ENCODE data around the gene CELSR1.

Gene CELSR1

DNA sequence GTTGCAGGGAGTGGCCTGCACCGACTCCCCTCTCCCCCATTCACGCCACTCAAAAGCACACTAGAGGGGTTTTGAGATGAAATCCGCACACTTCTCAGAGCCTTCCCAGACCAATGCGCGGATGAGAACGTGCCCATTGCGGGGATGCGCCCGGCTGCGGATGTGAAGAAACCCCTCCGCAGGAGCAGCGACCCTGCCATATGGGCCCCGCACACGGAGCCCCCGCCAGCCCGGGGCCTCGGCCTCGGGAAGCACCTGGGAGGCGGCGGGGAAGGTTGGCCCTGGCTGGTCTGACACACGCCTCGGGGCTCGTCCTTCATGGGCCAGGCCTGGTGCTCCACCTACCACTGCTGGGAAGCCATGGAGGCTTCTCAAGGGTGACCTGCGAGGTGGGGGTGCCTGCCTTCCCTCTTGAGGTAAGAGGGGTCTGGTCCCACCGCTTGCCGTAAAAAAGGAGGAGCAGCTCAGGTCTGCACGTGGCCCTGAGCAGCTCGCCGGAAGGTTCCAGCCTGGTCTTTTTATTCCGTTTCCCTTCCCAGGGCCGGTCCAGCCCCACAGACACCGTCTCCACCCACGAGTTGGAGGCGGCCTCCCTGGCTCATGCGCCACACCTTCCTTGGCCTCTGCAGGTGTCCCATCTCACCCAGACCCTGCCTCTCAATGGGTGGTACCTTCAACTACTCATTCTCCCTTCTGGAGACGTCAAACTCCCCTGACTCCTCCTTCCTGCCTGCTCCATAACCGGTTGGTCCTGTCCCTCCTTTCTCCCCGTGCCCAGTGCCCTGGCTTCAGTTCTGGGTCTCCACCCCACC is 162.6 kb downstream of the CELSR1 start:
- no peak for DNase-seq (ENCODE audit: low read depth)

DNA sequence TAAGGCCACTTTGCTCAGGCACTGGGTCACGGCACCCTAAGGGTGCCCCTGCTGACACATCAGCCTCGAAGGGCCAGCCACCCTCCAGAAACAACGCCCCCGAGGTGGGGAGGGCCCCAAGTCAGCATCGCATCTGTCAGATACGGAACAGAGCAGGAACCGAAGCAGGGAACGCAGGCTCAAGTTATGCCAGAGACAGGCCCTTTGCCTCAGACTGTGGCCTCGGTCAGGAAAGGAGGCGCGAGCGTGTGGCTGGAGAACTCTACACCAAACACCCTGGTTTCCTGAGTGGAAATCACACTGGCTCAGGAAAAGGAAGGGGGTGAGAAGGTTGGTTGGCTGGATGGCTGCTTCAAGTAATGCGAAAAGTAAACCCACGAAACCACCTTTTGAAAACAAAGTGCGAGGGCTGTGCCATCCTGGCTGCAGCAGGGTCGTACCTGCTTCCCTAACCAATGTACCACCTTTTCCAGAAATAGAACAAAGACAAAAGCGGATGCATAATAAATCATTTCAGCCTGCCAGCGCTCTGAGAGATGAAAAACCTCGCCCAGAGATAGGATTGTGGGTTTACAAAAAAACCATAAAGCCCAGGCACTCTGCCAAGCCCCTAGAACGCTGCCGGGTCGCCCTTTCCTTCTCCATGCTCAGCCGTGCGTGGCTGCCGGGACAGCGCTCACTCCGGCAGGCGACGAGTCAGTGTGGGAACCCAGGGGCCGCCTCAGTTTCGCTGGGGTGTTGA is 163.3 kb downstream of the CELSR1 start:
- DNase-seq (ENCODE audit: low read depth), result no peak

DNA sequence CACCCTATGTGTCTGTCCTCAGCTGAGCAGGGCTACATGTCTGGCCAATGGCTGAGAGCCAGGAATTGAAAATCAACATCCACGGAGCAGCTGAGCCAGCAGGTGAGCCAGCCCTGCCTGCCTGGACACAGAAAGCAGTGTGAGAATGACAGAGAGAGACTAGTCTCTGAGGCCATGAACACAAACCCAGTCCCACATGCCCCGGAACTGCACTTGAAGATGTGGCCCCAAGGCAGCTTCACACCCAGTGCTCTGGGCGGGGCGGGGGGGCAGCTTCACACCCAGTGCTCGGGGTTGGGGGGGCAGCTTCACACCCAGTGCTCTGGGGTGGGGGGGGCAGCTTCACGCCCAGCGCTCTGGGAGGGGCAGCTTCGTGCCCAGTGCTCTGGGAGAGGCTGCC is 164.3 kb downstream of the CELSR1 start:
- no peak for DNase-seq (ENCODE audit: low read depth)

DNA sequence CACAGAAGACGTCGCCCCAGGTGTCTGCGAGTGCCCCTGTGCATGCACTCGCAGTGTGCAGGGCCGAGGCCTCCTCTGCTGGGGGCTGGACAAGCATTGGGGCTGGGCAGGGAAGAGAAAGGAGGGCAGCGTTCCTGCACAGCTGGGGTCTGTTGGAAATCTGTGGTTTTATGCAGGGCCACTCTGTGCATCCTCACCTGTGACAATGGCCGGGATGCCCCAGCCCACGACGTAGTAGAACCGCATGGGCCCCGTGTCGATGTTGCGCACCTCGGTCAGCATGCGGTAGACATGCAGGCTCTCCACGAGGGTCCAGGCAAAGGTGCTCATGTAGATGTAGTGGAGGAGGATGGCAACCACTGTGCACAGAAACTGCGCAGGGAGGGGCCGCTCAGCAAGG is 164.7 kb downstream of the CELSR1 start:
- DNase-seq (ENCODE audit: low read depth), result no peak

DNA sequence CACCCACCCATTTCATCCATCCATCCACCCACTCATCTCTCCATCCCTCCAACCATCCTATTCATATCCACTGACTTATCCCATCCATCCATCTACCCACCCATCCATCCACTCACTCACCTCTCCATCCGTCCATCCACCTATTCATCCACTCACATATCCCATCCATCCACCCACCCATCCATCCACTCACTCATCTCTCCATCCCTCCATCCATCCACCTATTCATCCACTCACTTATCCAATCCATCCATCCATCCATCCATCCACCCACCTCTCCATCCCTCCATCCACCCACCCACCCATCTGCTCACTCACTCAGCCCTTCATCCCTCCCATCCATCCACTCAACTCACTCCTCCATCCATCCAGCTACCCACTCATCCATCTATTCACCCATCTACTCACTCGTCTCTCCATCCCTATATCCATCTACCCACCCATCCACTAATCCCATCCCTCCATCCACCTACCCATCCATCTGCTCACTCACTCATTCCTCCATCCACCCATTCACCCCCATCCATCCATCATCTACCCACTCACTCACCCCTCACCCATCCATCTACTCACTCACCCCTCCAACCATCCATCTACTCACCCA is 165.7 kb downstream of the CELSR1 start:
- DNase-seq (ENCODE audit: low read depth), result no peak

DNA sequence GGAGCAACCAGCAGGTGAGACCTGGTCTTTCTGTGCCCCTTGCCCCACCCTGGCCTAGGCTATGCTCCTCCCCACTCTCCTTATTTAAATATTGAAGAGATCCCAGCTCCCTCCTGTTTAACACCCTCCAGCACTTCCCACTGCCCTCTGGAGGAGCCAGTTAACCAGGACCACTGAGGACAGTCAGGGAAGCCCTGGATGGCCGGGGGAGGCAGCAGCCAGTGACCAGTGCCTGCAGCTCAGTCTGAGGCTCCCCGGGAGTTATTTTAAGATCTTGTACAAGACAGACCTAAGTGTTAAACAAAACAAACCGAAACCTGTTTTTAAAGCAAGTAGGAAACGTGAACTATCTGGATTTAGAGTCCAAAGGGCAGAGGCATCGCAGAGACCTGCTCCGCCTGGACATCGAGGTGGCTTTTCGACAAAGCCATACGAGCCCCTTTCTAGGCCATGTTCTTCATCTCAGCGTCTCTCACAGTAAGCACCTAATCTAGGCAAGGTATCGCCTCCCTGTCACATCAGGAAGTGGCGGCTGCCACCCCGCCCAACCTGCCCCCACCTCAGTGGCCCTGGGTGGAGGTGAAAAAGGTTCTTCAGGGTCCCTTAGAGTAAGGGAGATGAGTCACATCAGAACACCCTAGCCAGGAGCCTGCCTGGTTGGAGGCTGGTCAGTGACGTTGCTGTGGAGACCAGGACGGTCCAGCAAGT is 166.7 kb downstream of the CELSR1 start:
- no peak for DNase-seq (ENCODE audit: low read depth)

DNA sequence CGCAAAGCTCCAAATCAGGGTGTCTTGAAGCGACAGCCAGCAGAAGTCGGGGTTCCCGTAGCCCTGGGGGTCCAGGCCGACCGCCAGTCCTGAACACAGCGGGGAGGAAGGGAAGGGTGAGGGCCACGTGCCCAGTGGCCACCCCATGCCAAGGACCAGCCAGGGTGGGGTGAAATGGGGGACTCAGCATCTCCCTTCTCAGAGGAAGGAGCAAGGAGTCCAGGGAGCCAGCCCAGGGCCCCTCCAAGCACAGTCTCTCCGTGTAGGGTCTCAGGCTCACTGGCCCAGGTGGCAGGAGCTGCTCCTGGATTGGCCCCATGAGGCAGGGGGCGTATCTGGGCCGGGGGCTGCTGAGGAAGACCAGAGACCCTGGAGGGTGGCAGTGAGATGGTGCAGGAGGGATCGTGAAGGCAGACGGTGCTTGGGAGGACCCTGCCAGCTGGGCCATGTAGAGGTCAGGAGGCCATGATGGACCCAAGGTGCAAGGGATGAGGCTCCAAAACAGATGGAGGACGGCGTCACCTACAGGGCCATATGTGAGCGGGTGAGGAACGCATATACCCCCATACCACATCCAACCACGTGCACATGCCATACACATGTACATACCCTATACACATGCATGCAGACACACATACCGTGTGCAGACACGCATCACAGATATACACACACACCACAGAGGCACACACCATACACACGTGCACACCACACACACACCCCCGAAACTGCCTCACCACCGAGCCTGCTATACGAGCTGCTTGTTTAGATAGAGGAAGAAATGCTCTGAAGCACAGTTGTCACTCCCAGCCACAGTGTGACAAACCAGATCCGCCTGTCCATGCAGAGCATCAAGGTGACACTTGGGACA is 167.5 kb downstream of the CELSR1 start:
- no peak for DNase-seq (ENCODE audit: low read depth)

DNA sequence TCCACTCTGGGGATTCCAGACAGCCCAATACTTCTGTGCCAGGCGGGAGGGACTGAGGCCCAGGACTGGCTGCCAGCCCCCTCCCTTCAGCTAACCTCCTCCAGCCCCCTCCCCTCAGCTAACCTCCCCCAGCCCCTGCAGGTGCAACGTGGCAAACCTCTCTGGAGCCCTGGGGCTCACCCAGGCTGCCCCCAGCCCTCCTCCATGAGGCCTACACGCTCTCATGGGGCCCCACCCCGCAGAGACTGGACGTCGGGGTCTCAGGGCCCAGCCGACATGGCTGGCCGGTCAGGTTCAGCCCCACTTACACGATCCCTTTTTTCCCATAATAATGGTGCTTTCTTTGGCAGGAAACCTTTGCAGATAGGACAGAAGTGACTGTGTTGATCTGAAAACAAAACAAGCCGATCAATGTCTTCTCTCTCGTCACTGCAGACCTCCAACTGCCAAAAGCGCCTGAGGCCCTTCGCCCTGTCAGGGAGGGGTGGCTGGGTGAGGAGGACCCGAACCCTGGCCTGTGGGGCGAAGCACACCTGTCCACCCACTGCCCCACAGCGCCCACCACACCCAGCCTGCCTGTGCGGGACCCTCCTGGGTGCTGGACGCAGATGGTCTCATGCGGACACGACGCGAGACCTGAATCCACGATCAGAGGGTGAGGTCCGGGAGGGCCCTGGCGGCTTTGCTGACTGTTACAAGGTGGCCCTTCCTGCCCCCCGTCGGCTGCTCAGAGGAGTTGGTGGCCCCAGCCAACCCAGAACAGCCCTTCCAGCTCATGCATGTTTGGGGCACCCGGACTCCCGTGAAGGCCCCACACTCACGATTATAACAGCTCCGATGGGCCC is 168.3 kb downstream of the CELSR1 start:
- no peak for DNase-seq (ENCODE audit: low read depth)

DNA sequence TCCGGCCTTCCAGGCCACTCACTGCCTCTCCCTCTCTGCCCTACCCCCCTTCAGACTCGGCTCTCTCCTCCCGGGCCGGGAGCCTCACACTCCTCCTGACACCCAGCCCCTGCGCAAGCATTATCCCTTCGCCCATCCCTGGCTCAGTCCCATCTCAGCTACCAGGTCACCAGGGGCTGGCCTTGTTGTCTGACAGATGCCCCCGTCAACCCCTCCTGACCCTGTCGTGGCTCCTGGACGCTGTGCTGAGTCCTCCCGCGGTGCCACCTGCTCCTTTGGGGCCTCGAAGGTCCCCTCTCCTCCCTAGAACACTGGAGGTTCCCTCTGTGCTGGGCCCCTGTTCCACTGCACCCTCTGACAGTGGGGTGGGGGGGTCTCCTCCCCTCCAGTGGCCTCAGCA is 169.0 kb downstream of the CELSR1 start:
- DNase-seq (ENCODE audit: low read depth), result no peak

DNA sequence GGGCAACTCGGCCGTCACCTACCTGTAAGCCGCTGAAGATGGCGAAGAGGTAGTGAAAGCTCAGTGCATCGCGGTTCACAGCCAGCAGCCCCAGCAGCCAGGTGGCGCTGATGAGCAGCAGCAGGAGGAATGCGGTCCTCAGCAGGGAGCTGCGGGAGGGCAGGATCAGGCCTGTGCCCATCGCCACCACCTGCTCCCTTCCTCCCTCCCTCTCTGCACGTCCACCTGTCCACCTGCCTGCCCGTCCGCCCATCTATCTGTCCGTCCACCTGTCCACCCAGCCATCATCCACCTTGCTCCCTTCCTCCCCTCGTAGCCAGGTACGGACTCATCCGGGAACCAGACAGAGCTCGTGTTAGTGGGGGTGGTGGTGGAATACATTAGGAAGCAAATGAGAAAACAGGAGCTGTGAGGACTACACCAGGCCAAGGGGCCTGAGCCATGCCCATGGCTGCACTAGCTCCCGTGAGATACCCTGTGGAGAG is 169.7 kb downstream of the CELSR1 start:
- peak; percentile 20 for DNase-seq (ENCODE audit: low read depth)

DNA sequence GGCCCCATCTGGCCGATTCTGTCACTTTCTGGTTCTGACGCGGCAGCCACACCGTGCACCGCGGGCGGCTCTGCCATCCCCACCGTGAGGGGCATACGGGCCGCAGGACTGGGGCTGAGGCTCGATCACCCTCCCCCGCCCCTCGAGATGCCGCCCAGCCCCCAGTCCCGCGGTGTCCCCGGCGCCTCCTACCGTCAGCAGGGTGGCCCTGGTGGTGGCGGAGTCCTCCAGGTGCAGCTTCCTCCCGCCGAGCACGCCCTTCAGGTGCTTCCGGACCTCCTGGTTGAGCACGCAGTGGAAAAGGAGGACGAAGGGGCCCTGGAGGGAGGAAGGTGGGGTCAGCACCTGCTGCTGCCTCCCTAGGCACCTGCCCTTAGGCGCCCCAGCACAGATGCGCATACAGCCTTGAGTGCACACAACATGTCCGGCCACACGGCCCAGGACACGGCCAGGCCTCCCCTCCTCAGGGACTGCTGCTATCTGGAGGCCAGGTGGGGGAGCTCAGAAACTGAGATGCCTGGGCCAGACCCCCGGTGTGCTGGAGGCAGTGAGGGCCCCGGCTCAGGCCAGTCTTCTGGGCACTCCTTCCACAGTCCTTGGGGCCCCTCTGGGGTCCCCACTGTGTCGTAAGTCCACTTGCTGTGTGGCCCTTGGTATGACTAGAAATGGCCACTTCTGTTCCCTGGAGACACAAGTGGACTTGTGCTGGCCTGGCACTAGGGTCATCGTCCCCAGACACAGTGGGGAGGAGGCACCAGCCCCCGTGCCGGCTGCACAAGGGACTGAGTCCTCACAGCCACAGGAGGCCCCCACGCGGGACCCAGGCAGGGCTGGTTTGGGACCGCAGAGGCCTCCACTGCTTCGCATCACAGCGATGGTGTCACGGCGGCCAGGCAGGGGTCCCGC is 170.4 kb downstream of the CELSR1 start:
- DNase-seq (ENCODE audit: low read depth), result no peak

DNA sequence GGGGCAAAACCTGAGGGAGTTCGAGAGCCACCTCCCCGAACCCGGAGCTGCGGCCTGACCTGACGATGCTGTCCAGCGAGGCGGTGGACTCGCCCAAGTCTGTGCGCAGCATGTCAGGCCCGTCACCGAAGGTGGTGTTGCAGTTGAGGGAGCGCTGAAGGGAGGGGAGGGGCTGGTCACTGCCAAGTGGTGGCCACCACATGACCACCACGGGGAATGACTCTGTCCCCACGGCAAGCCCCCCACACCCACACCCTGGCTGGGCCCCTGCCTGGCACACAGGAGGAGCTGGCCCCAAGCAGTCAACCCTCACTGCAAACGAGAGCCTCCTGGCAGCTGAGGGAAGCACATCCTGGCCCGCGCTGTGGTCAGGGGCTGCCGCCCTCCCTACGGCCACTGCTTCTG is 171.1 kb downstream of the CELSR1 start:
- DNase-seq (ENCODE audit: low read depth), result no peak

DNA sequence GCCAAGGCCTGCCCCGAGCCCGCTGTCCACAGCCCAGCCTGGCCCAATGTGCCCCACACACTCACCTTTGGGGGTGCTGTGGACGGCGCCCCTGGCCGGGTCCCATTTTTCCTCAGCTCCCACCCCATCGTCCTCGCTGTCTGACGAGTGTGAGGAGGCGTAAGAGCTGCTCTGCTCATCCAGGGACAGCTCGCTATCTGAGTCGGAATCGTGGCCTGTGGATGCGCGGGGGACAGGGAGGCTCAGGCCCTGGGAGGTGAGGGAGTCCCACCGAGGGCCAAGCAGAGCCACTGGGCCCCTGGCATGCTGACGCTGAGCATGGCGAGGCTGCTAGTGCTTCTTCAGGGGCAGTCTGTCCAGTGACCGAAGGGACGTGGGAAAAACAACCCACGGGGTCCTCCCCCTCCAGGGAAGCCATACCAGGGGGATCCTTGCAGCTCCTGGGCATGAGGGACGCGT is 172.2 kb downstream of the CELSR1 start:
- no peak for DNase-seq (ENCODE audit: low read depth)

DNA sequence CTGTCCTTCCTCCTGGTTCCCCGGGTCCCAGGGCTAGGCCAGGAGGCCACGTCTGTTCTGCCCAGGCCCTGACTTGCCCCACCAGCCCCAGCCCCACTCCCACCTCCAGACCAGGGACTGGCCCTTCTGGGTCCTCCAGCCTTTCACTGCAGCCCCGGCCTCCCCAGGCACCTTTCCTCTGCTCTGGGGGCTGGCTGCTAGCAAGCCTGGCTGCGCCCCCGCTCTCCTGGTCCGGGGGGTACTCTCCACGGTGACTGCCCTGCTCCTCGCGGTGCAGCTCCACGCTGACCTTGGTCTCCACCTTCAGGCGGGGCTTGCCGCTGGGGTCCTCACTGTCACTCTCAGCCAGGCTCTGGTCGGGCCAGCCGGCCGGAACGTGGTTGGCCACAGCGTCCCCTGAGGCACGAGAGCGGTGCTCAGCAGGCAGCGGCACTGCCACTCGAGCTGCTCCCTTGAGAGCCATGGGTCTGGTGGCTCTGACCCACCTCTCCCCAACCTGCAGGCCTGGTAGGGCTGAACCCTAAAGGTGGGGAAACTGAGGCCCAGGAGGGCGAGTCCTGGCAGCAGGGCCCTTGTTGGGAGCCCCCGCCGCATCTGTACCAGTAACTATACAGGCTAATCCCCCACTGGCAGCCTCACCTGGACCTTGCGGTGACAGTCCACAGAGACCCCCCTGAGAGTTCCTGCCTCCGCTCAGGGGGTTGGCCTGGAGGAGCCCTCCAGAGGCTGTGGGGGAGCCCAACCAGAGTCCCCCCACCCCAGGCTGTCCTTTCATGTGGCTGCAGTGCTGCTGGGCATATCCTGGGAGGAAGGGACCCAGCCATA is 172.9 kb downstream of the CELSR1 start:
- DNase-seq (ENCODE audit: low read depth), result no peak

DNA sequence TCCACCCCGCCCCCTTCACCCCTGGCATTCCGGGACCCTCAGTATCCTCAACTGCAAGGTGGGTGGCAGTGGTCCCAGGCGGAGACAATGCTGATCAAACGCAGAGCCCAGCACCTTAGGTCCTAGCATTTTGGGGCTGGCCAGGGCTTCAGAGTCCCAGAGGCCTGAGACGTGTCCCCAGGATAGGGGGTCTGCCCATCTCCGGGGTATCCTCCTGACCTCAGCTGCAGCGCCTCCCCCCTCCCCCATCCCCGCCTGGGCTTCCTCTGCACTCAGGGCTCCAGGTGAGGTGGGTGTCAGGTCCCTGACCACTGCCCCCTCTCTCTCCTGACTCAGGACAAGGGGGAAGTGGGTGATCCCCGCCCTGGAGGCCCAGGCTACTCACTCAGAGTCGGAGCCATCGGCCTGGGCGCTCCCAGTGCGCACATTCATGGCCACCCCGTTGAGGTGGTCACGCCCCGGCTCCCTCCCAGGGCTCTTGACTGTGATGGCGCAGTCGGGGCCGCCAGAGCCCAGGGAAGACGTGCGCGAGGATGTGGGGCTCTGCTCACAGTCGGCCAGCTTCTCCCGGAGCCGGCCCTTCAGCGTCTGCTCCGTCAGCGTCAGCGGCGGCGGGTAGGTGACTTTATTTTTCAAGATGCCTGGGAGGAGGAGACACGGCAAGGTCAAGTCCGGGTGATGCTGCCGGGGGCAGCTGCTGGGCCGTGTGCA is 173.7 kb downstream of the CELSR1 start:
- no peak for DNase-seq (ENCODE audit: low read depth)

DNA sequence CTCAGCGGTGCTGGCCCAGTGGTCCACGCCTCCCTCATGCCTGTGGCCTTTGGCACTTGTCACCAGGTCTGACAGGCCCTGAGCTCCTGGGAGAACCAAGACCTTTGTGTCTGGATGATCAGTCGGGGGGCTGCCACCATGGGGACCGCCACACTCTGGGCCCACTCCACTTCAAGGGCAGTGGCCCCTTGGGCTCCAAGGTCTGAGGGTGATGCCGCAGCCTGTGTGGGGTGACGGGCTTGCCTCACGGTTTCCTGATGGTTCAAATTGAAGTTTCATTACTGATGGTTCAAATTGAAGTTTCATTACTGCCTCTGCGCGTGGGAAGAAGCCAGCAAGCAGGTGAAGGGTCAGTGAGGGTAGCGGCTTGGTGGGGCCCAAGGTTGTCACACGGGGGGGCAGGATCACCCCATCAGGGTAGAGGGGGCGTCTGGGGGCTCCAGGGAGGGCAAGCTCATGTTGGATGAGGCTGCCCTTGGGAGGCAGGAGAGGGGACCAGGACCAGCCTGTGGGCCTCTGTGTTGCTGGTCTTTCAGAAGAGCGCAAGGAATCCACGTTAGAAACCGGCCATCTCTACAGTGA is 174.4 kb downstream of the CELSR1 start:
- DNase-seq (ENCODE audit: low read depth), result no peak

DNA sequence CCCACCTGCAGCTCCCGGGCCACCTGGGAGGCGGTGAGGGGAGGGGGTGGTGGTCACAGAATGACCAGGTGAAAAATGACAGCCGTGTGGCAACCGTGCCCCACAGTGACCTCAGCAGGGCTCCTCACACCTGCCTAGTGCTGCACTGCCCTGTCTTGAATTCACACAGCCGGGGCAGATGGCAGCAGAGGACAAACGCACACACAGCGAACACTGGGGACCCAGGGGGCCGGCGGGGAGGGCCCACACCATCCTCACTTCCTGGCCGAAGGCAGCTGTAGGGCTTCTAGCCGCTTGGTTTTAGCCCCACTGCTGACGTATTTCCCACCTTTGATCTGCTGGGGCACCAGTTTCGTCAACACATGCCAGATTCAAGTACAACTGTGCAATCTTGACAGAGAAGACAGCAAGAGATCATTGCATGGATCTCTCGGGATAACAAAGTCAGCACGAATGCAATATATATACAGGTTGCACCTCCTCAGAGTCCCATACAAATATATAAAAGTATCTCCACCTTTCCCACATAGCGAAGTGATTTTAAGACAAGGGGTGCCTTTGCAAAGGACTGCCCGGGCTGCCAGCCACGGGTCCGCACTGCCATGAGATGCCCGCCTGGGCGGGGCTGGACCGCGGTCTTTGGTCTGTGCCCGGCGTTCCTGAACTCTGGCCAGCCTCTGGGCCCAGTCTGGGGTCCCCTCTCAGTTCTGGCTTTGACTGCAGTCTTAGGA is 175.1 kb downstream of the CELSR1 start:
- DNase-seq (ENCODE audit: low read depth), result no peak

All from CMK (cell line).